ENCODE measurements around the gene PEF1.

- TF ChIP-seq CTCF (IDR thresholded peaks at IDR 0.05; ENCODE audit: poor library complexity), result no peak
- no peak for TF ChIP-seq EZH2 (IDR thresholded peaks at IDR 0.05; ENCODE audit: borderline replicate concordance)
These were observed 4.5 kb downstream of the PEF1 start for GRCh38 chr1:31640179-31640578.
